ENCODE measurements around the gene IL17B.

DNA sequence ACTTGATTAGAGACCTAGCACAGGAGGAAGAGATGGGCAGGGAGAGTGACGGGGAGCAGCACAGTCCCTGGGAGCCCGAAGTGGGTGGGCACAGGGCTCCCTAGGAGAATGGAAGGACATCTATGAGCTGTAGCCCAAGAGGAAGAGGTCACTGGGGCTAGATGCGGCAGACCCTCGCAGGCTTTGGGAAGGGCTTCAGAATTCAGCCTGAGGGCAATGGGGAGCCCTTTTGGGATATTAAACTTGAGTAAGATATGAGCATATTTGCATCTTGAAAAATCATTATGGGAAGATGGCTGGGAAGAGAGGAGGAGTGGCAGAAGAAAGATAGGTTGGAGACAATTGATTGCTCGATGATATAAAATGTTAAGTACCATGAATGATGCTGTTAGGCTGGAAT, 48.9 kb upstream of the IL17B start:
- TF ChIP-seq CTCF (IDR thresholded peaks at IDR 0.05) (no peak), POLR2A (IDR thresholded peaks at IDR 0.05) (no peak)
